Dermis microvascular lymphatic vessel endothelial cell (primary cell): ENCODE measurements around the gene HOXC9. TPM values are rescaled to one million over a fixed set of nuclear protein-coding genes. Genes with fewer than 3 reads are reported as not detected.

Source experiments
- DNase-seq, 2 donors: peaks; one replicate each; pipeline versions ENCODE4 v3.0.0 to v3.0.0-alpha.2; 2010; ENCODE audit warnings: low read depth in 2 of 2
- total RNA-seq: library from RNA; depleted of rRNA; stranded (reverse); fragments of >200 nt; gene quantifications from 2 replicates; pipeline ENCODE4 v1.2.1, GENCODE V29; 2014

The HOXC9 gene
- total RNA-seq, 1 donor from 2014 or later: 0.13 TPM

GRCh38 chr12:53963434-53964314 is 36.3 kb upstream of the HOXC9 start:
- DNase-seq: no peak

GRCh38 chr12:53964315-53964713 is 35.6 kb upstream of the HOXC9 start:
- no peak for DNase-seq

GRCh38 chr12:53965281-53966084 is 34.5 kb upstream of the HOXC9 start:
- DNase-seq: no peak

- no peak for DNase-seq
These were observed 33.9 kb upstream of the HOXC9 start for GRCh38 chr12:53966085-53966384.

GRCh38 chr12:53966385-53967133 is 33.4 kb upstream of the HOXC9 start:
- DNase-seq: no peak

- DNase-seq: no peak
These were observed 32.5 kb upstream of the HOXC9 start for GRCh38 chr12:53967421-53967925.

- no peak for DNase-seq
These were observed 31.5 kb upstream of the HOXC9 start for GRCh38 chr12:53968214-53969127.

GRCh38 chr12:53969588-53970259 is 30.2 kb upstream of the HOXC9 start:
- no peak for DNase-seq

GRCh38 chr12:53970451-53970850 is 29.5 kb upstream of the HOXC9 start:
- no peak for DNase-seq

- DNase-seq: no peak
These were observed 28.8 kb upstream of the HOXC9 start for GRCh38 chr12:53971129-53971528.

- no peak for DNase-seq
These were observed 28.3 kb upstream of the HOXC9 start for GRCh38 chr12:53971686-53972085.

GRCh38 chr12:53972152-53972702 is 27.7 kb upstream of the HOXC9 start:
- DNase-seq: no peak

GRCh38 chr12:53972722-53973235 is 27.2 kb upstream of the HOXC9 start, which contains the start of gene HOXC11:
Gene HOXC11 (plus strand): TSS chr12:53973126. CDS start chr12:53973242, 116 bp downstream.
- DNase-seq: no peak

GRCh38 chr12:53973236-53974042 is 26.5 kb upstream of the HOXC9 start:
- DNase-seq: no peak

- DNase-seq: no peak
These were observed 25.6 kb upstream of the HOXC9 start, which contains the start of gene HOTAIR for GRCh38 chr12:53974084-53975063. Gene HOTAIR (minus strand): TSS chr12:53974954.

- no peak for DNase-seq
These were observed 24.9 kb upstream of the HOXC9 start for GRCh38 chr12:53975064-53975471.

- DNase-seq: no peak
These were observed 24.3 kb upstream of the HOXC9 start for GRCh38 chr12:53975479-53976152.
